NOMO-1 (cell line): Measurements from ENCODE around the gene GPC2.
A peak's percentile ranks its signal among the peaks of the same experiment; 100 is the strongest.

Experiments
- DNase-seq, 2 experiments: peaks; one replicate each; lab custom pipeline; 2025; ENCODE audit not compliant: unreplicated experiment in 2 of 2; lab: John Stamatoyannopoulos, UW

GPC2 gene

DNA sequence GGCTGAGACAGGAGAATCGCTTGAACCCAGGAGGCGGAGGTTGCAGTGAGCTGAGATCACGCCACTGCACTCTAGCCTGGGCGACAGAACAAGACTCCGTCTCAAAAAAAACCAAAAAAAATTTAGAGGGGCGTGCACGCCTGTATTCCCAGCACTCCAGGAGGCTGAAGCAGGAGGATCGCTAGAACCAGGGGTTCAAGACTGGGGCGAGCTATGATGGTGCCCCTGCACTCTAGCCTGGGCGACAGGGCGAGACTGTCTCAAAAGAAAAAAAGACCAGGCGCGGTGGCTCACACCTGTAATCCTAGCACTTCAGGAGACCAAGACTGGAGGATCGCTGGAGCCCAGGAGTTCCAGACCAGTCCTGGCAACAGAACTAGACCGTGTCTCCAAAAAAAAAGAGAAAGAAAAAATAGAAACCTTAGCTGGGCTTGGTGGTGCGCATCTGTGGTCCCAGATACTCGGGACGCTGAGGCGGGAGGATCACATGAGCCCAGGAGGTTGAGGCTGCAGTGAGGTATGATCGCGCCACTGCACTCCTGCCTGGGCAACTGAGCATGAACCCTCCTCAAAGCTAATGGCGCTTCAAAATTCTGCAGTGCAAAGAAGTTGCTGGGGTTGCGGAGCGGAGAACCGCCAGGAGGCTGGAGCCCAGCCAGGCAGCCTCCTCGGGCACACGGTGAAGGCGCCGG, 50.8 kb downstream of the GPC2 start:
- DNase-seq: no peak

DNA sequence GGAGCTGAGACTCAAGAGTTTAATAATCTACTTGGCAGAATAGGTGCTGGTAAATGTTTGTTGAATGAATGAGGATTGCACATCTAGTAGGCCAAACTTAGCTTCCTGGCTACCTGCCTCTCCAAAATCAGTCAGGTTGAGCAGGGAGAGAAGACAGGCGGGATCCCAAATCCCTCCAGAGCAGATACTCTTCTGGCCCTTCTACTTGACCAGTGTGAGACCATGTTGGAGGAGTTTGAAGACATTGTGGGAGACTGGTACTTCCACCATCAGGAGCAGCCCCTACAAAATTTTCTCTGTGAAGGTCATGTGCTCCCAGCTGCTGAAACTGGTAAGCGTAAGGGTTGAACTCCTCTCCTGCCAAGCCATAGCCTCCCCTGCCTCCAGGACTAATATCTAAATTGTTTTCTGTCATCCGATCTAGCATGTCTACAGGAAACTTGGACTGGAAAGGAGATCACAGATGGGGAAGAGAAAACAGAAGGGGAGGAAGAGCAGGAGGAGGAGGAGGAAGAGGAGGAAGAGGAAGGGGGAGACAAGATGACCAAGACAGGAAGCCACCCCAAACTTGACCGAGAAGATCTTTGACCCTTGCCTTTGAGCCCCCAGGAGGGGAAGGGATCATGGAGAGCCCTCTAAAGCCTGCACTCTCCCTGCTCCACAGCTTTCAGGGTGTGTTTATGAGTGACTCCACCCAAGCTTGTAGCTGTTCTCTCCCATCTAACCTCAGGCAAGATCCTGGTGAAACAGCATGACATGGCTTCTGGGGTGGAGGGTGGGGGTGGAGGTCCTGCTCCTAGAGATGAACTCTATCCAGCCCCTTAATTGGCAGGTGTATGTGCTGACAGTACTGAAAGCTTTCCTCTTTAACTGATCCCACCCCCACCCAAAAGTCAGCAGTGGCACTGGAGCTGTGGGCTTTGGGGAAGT, 52.6 kb downstream of the GPC2 start:
- DNase-seq: no peak

DNA sequence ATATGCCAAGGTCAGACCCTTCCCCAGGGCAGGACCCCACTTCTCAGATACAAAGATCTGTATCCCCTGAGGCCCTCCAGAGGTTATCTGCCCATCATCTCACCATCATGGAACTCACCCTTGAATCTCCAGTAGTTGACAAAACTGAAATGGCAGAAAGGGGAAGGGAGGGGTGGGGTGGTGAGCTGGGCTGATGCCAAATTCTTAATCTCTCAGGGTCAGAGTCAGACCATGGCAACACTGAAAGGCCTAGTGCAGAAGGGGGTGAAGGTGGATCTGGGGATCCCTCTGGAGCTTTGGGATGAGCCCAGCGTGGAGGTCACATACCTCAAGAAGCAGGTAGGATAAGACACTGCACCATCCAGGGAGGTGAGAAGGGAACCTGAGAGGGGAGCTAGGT, 54.6 kb downstream of the GPC2 start:
- DNase-seq: no peak

DNA sequence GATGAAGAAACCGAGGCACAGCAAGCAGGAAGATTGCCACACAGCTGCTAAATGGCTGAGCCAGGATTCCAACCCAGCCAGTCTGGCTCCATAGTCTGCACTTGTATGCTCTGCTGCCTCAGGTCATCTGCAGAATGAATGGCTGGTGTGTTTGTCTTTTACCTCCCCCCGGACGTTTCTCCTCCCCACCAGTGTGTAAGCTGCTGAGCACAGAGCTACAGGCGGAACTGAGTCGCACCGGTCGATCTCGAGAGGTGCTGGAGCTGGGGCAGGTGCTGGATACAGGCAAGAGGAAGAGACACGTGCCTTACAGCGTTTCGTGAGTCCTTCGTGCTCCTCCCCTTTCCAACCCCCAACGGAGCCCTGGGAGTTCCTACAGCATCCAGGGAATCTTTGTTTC, 55.1 kb downstream of the GPC2 start:
- no peak for DNase-seq

DNA sequence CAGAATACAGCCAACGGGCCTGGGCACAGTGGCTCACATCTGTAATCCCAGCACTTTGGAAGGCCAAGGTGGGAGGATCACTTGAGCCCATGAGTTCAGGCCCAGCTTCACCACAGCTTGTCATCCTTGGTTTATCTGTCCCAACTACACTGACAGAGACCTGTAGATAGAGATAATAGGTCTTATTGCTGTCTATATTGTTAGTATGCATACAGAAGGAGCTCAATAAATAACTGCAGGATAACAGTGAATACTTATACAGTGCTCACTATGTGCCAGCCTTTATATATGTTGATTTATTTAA, 56.5 kb downstream of the GPC2 start:
- DNase-seq: no peak

DNA sequence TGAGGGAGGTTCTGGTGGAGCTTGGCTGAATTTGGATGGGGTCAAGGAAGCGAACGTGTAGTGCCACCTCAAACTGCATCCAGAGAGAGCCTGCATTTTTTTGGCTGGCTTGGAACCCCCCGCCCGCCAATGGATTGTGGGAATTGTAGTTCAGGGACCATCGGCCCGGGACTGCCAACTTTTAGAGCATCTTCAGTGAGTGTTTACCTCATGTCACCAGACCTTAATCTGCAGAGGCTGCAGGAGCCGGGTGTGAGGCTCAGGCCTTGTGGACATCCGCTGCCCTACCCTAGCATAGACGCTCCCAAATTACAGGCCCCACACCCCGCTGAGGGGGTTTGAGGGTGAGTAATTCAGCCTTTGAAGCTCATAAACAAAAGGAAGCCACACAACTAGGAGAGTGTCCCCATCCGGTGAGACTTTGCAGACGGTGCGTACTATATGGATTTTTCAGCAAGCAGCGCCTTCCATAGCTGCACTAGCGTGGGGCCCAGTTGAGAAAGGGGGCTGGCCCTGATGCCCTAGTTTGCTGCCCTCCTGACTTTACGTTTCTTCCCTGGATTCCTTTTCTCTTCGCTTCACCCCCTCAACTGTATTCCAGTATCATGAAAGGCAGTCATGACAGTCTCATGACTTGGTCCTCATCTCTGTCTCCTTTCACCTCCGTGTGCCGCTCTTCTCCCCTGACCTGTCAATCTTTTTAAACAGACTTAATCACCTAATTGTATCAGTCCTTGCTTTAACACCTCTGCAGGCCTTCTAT, 57.0 kb downstream of the GPC2 start:
- peak; percentile 76 to 77 for DNase-seq
